Measurements from ENCODE around the gene ZNF350. TPM values are rescaled to one million over a fixed set of nuclear protein-coding genes. Genes with fewer than 3 reads are reported as not detected.
A peak's percentile ranks its signal among the peaks of the same experiment; 100 is the strongest.

ZNF350 gene
- total and polyA plus RNA-seq, 2 of the 13 experiments (the other 11 are each of a cell fraction or from before 2014, with no cell fraction given), result 3.7 to 6.9 TPM

DNA sequence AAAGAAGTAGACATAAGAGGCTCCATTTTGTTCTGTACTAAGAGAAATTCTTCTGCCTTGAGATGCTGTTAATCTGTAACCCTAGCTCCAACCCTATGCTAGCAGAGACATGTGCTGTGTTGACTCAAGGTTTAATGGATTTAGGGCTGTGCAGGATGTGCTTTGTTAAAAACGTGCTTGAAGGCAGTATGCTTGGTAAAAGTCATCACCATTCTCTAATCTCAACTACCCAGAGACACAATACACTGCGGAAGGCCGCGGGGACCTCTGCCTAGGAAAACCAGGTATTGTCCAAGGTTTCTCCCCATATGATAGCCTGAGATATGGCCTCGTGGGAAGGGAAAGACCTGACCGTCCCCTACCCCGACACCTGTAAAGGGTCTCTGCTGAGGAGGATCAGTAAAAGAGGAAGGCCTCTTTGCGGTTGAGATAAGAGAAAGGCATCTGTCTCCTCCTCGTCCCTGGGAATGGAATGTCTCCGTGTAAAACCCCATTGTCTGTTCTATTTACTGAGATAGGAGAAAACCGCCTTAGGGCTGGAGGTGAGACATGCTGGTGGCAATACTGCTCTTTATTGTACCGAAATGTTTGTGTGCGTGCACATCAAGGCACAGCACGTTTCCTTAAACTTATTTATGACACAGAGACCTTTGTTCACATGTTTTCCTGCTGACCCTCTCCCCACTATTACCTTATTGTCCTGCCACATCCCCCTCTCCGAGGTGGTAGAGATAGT is 39.8 kb upstream of the ZNF350 start (continued):
- TF ChIP-seq, protein P1, sequence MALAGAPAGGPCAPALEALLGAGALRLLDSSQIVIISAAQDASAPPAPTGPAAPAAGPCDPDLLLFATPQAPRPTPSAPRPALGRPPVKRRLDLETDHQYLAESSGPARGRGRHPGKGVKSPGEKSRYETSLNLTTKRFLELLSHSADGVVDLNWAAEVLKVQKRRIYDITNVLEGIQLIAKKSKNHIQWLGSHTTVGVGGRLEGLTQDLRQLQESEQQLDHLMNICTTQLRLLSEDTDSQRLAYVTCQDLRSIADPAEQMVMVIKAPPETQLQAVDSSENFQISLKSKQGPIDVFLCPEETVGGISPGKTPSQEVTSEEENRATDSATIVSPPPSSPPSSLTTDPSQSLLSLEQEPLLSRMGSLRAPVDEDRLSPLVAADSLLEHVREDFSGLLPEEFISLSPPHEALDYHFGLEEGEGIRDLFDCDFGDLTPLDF (CRISPR knock-in tag; IDR thresholded peaks at IDR 0.05), result 0 out of 2 replicates have a peak, but pooled peaks have one; percentile 45
- peak; percentile 58; the same call in 1 of the 2 replicates for TF ChIP-seq HDAC2 (CRISPR knock-in tag; IDR thresholded peaks at IDR 0.05)
- TF ChIP-seq, protein P2, sequence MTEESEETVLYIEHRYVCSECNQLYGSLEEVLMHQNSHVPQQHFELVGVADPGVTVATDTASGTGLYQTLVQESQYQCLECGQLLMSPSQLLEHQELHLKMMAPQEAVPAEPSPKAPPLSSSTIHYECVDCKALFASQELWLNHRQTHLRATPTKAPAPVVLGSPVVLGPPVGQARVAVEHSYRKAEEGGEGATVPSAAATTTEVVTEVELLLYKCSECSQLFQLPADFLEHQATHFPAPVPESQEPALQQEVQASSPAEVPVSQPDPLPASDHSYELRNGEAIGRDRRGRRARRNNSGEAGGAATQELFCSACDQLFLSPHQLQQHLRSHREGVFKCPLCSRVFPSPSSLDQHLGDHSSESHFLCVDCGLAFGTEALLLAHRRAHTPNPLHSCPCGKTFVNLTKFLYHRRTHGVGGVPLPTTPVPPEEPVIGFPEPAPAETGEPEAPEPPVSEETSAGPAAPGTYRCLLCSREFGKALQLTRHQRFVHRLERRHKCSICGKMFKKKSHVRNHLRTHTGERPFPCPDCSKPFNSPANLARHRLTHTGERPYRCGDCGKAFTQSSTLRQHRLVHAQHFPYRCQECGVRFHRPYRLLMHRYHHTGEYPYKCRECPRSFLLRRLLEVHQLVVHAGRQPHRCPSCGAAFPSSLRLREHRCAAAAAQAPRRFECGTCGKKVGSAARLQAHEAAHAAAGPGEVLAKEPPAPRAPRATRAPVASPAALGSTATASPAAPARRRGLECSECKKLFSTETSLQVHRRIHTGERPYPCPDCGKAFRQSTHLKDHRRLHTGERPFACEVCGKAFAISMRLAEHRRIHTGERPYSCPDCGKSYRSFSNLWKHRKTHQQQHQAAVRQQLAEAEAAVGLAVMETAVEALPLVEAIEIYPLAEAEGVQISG (CRISPR knock-in tag; IDR thresholded peaks at IDR 0.05), result peak; percentile 19; the same call in 1 of the 2 replicates
- TF ChIP-seq, protein P3, sequence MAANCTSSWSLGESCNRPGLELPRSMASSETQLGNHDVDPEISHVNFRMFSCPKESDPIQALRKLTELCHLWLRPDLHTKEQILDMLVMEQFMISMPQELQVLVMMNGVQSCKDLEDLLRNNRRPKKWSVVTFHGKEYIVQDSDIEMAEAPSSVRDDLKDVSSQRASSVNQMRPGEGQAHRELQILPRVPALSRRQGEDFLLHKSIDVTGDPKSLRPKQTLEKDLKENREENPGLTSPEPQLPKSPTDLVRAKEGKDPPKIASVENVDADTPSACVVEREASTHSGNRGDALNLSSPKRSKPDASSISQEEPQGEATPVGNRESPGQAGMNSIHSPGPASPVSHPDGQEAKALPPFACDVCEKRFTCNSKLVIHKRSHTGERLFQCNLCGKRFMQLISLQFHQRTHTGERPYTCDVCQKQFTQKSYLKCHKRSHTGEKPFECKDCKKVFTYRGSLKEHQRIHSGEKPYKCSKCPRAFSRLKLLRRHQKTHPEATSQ (CRISPR knock-in tag; IDR thresholded peaks at IDR 0.05; ENCODE audit: borderline replicate concordance), result 0 out of 2 replicates have a peak, but pooled peaks have one; percentile 75
- TF ChIP-seq RXRB (CRISPR knock-in tag; IDR thresholded peaks at IDR 0.05; ENCODE audit: borderline replicate concordance), result peak; percentile 17; the same call in 1 of the 2 replicates
- TF ChIP-seq ZNF441 (CRISPR knock-in tag; IDR thresholded peaks at IDR 0.05; ENCODE audit: borderline replicate concordance), result 0 out of 2 replicates have a peak, but pooled peaks have one; percentile 28
- 0 out of 2 replicates have a peak, but pooled peaks have one; percentile 23 for TF ChIP-seq RFXAP (CRISPR knock-in tag; IDR thresholded peaks at IDR 0.05; ENCODE audit: borderline replicate concordance)
- peak; percentile 73; the same call in 1 of the 2 replicates for TF ChIP-seq ZNF292 (CRISPR knock-in tag; IDR thresholded peaks at IDR 0.05; ENCODE audit: borderline replicate concordance, low read depth)
- TF ChIP-seq, protein P4, sequence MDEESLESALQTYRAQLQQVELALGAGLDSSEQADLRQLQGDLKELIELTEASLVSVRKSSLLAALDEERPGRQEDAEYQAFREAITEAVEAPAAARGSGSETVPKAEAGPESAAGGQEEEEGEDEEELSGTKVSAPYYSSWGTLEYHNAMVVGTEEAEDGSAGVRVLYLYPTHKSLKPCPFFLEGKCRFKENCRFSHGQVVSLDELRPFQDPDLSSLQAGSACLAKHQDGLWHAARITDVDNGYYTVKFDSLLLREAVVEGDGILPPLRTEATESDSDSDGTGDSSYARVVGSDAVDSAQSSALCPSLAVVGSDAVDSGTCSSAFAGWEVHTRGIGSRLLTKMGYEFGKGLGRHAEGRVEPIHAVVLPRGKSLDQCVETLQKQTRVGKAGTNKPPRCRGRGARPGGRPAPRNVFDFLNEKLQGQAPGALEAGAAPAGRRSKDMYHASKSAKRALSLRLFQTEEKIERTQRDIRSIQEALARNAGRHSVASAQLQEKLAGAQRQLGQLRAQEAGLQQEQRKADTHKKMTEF (CRISPR knock-in tag; IDR thresholded peaks at IDR 0.05), result peak; percentile 26; the same call in 1 of the 2 replicates
- TF ChIP-seq, protein P5, sequence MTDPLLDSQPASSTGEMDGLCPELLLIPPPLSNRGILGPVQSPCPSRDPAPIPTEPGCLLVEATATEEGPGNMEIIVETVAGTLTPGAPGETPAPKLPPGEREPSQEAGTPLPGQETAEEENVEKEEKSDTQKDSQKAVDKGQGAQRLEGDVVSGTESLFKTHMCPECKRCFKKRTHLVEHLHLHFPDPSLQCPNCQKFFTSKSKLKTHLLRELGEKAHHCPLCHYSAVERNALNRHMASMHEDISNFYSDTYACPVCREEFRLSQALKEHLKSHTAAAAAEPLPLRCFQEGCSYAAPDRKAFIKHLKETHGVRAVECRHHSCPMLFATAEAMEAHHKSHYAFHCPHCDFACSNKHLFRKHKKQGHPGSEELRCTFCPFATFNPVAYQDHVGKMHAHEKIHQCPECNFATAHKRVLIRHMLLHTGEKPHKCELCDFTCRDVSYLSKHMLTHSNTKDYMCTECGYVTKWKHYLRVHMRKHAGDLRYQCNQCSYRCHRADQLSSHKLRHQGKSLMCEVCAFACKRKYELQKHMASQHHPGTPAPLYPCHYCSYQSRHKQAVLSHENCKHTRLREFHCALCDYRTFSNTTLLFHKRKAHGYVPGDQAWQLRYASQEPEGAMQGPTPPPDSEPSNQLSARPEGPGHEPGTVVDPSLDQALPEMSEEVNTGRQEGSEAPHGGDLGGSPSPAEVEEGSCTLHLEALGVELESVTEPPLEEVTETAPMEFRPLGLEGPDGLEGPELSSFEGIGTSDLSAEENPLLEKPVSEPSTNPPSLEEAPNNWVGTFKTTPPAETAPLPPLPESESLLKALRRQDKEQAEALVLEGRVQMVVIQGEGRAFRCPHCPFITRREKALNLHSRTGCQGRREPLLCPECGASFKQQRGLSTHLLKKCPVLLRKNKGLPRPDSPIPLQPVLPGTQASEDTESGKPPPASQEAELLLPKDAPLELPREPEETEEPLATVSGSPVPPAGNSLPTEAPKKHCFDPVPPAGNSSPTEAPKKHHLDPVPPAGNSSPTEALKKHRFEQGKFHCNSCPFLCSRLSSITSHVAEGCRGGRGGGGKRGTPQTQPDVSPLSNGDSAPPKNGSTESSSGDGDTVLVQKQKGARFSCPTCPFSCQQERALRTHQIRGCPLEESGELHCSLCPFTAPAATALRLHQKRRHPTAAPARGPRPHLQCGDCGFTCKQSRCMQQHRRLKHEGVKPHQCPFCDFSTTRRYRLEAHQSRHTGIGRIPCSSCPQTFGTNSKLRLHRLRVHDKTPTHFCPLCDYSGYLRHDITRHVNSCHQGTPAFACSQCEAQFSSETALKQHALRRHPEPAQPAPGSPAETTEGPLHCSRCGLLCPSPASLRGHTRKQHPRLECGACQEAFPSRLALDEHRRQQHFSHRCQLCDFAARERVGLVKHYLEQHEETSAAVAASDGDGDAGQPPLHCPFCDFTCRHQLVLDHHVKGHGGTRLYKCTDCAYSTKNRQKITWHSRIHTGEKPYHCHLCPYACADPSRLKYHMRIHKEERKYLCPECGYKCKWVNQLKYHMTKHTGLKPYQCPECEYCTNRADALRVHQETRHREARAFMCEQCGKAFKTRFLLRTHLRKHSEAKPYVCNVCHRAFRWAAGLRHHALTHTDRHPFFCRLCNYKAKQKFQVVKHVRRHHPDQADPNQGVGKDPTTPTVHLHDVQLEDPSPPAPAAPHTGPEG (CRISPR knock-in tag; IDR thresholded peaks at IDR 0.05), result peak; percentile 49; the same call in 1 of the 2 replicates
- 0 out of 2 replicates have a peak, but pooled peaks have one; percentile 32 for TF ChIP-seq SP140L (CRISPR knock-in tag; IDR thresholded peaks at IDR 0.05; ENCODE audit: borderline replicate concordance)
- peak; percentile 57; the same call in 1 of the 2 replicates for TF ChIP-seq MBD4 (IDR thresholded peaks at IDR 0.05; ENCODE audit: borderline replicate concordance, low read length)
- TF ChIP-seq DPF2 (CRISPR knock-in tag; IDR thresholded peaks at IDR 0.05; ENCODE audit: borderline replicate concordance, low read depth), result peak; percentile 44; the same call in 1 of the 2 replicates
- TF ChIP-seq ZNF232 (CRISPR knock-in tag; IDR thresholded peaks at IDR 0.05; ENCODE audit: borderline replicate concordance), result 0 out of 2 replicates have a peak, but pooled peaks have one; percentile 18

Data from HepG2 (cell line).